HG03571 (cell line): ENCODE results near the gene CERS1.

Source experiments
- ATAC-seq: cut with Tn5 transposase; IDR thresholded peaks from one replicate; pipeline ENCODE4 v1.9.1; 2021; ENCODE audit not compliant: unreplicated experiment

CERS1 gene

DNA sequence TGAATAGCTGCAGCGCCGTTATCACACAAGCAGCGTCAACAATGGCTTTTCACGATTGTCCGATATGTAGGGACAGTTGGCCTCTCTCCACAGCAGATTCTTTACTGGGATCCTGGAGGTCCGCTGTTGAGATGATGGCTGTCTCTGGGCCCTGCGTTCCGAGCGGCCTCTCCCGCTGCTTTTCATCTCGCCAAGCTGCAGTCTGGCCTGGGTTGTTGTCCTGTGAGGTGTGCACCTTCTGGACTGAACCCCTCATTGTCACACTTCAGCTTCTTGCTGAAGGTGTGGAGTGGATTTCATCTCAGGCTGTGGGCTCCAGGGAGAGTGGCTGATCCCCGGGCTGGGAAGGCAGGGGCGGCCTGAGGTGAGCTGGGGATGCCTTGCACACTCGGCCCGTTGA, 54.6 kb downstream of the CERS1 start:
- ATAC-seq: no peak

GRCh38 chr19:18840288-18841267, 55.4 kb downstream of the CERS1 start:
- no peak for ATAC-seq

- ATAC-seq: no peak
Observed at GRCh38 chr19:18839465-18840287, 56.3 kb downstream of the CERS1 start.

DNA sequence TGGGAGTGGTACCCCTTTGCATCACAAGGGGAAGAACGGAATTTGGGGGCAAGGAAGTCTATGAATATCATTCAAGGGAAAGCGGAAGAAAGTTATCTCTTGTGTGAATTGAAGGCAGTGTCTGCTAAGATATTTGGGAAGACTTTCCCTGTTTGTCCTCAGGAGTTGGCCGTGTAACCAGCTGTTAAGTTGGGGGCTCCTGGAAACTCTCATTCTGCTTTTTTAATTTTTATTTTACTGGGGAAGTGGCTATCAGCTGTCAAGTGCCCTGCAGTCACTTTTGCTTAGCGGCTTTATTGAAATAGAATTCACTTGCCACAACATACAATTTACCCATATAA, 61.3 kb downstream of the CERS1 start:
- ATAC-seq: no peak

GRCh38 chr19:18833849-18834643, 61.9 kb downstream of the CERS1 start:
- no peak for ATAC-seq

DNA sequence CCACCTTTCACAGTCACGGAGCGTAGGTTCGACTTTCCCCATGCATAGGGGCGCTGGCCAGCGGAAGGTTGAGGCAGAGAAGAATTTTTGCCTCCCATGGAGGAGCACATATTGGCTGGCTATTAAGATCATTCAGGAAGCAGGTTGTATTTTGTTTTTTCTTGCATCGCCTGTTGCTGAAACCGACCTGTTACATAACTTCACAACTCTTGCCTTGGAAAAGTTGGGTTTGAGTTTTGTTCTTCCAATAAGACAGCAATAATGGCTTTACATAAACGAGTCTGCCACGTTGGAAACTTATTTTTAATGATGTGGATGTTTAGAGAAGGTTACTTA, 62.8 kb downstream of the CERS1 start:
- no peak for ATAC-seq

DNA sequence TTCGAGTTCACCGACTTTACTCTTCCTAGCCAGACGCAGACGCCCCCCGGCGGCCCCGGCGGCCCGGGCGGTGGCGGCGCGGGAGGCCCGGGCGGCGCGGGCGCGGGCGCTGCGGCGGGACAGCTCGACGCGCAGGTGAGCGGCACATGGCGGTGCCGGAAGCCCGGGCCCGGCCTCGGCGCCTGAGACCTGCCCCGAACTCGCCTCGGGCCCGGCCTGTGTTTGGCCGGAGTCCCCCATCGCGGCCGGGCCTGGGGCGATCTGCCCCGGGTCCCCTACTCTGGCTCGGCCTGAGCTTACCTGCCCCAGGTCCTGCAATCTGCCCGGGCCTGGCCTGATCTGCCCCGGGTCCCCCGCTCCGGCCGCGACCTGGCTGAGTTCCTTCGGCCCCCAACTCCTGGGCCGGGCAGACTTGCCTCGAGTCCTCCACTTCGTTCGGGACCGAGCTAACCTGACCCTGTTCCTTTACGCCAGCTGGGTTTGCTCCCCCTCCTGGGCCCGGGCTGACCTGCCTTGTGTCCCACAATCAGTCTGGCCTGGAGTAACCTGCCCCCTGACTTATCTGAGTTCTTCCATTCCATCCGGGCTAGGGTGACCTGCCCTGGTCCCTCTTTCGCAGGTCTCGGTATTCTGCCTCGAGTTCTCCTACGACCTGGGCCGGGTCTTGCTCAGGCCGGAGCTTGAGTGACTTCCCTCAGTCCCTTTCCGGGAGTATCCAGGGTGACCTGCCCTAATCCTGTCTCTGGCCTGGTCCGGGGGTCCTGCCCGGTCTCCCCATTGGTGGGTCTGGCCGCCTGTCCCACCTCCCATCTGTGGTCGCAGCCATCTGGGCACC, 63.4 kb downstream of the CERS1 start:
- peak; percentile 20 for ATAC-seq

DNA sequence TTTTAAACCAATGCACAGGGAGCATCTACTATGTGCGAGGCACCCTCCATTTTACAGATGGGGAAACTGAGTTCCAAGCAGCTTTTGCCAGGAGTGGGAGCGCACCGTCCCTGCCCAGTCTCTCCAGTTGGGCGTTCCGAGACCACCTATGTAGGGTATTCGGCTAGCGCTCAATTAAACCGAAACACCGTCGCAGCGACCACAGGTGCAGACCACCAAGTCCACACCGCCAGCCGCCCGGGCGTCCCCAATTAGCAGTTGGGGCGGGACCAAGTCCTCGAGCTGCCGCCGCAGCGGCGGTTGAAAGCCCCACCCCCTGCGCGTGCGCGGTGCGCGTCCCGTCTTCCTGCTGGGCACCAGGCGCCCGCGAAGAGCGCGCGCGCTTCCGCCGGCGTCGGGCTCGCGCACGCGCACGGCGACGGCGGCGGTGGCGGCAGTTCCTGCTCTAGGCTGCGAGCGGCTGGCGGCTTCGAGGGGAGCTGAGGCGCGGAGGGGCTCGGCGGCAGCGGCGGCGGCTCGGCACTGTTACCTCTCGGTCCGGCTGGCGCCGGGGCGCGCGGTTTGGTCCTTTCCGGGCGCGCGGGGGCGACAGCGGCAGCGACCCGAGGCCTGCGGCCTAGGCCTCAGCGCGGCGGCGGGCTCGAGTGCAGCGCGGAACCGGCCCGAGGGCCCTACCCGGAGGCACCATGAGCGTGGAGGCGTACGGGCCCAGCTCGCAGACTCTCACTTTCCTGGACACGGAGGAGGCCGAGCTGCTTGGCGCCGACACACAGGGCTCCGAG, 64.2 kb downstream of the CERS1 start, which contains the start of gene UPF1:
Gene UPF1, plus strand, starts transcription at position 436 of the 782 bp plus-strand sequence. Its CDS starts 251 bp downstream, at position 687.
- ATAC-seq: peak; percentile 52

GRCh38 chr19:18830488-18830887, 65.5 kb downstream of the CERS1 start:
- ATAC-seq: no peak

- ATAC-seq: no peak
Observed at GRCh38 chr19:18828786-18829185, 67.2 kb downstream of the CERS1 start.
